Activated CD8-positive, alpha-beta memory T cell treated with anti-CD3 and anti-CD28 coated beads, Interleukin-2, amount 50 U/mL, for 24 hours (primary cell): Measurements from ENCODE around the gene DAPK3.
"Not testable (repeated sequence)": the region's sequence is repeated elsewhere in the genome, so short reads cannot be mapped to it uniquely, and the experiment has no call there.

Source experiments
- DNase-seq: peaks from one replicate; pipeline ENCODE4 v3.0.0-alpha.2; 2020; ENCODE audit errors: extremely low read depth

DAPK3 gene

GRCh38 chr19:4005436-4005835, 34.5 kb upstream of the DAPK3 start:
- not testable (repeated sequence) for DNase-seq

- DNase-seq, result not testable (repeated sequence)
These were observed 29.9 kb upstream of the DAPK3 start for GRCh38 chr19:4000798-4001197.

- not testable (repeated sequence) for DNase-seq
These were observed 27.9 kb upstream of the DAPK3 start for GRCh38 chr19:3998667-3999412.

GRCh38 chr19:3995607-3996006, 24.7 kb upstream of the DAPK3 start:
- DNase-seq, result no peak

- no peak for DNase-seq
These were observed 19.9 kb upstream of the DAPK3 start for GRCh38 chr19:3990815-3991117.

- peak; percentile 73 for DNase-seq
These were observed 16.9 kb upstream of the DAPK3 start for GRCh38 chr19:3987619-3988371.

- no peak for DNase-seq
These were observed 15.6 kb upstream of the DAPK3 start for GRCh38 chr19:3986260-3987041.

GRCh38 chr19:3985643-3986259, 14.9 kb upstream of the DAPK3 start:
- DNase-seq, result no peak

GRCh38 chr19:3984908-3985642, 14.2 kb upstream of the DAPK3 start, which contains the start of gene EEF2:
Gene EEF2 (minus strand): TSS chr19:3985463. CDS start chr19:3985380, 83 bp downstream.
- DNase-seq, result peak; percentile 67

GRCh38 chr19:3984584-3984907, 13.6 kb upstream of the DAPK3 start:
- DNase-seq, result no peak

GRCh38 chr19:3983936-3984583, 13.2 kb upstream of the DAPK3 start:
- DNase-seq, result no peak

- no peak for DNase-seq
These were observed 12.6 kb upstream of the DAPK3 start for GRCh38 chr19:3983542-3983914.

- no peak for DNase-seq
These were observed 12.0 kb upstream of the DAPK3 start for GRCh38 chr19:3982701-3983541.

GRCh38 chr19:3981736-3982681, 11.1 kb upstream of the DAPK3 start:
- DNase-seq, result no peak

GRCh38 chr19:3981373-3981735, 10.5 kb upstream of the DAPK3 start:
- DNase-seq, result no peak

GRCh38 chr19:3980353-3981251, 9.7 kb upstream of the DAPK3 start:
- DNase-seq, result no peak

- DNase-seq, result no peak
These were observed 8.9 kb upstream of the DAPK3 start for GRCh38 chr19:3979674-3980352.
